Thyroid gland (tissue), 4 donors: ENCODE measurements around the gene GAL3ST1. TPM values are rescaled to one million over a fixed set of nuclear protein-coding genes. Genes with fewer than 3 reads are reported as not detected.

Source experiments
- DNase-seq, 2 donors: peaks; one replicate each; pipeline ENCODE4 v3.0.0-alpha.2; 2019
- H3K27ac ChIP-seq, 3 donors: fragments of 200-600 bp; sonication (generic); 1 replicate in 2 of 3; 2 replicates in 1 of 3; pipeline ENCODE4 v1.5.1; 2016 to 2019; ENCODE audit warnings: mild to moderate bottlenecking in 1 of 3, moderate library complexity in 1 of 3
- H3K27me3 ChIP-seq: fragments of 200-600 bp; sonication (generic); one replicate; pipeline ENCODE4 v1.5.1; 2019
- H3K36me3 ChIP-seq, 2 donors: fragments of 200-600 bp; sonication (generic); one replicate each; pipeline ENCODE4 v1.5.1; 2016 to 2019
- H3K4me1 ChIP-seq, 2 donors: fragments of 200-600 bp; sonication (generic); one replicate each; pipeline ENCODE4 v1.5.1; 2017 to 2019
- H3K4me3 ChIP-seq, 3 donors: fragments of 200-600 bp; sonication (generic); replicated peaks in 1 of 3; 1 replicate in 2 of 3; 2 replicates in 1 of 3; pipeline ENCODE4 v1.5.1; 2016; ENCODE audit warnings: mild to moderate bottlenecking in 1 of 3
- H3K9me3 ChIP-seq: fragments of 200-600 bp; sonication (generic); one replicate; pipeline ENCODE4 v1.5.1; 2017
- CTCF ChIP-seq, 6 experiments: fragments of 200-600 bp in 3 of 6; fragments of 450-650 bp in 3 of 6; sonication (generic) in 3 of 6; IDR thresholded peaks; one replicate each; pipeline ENCODE4 v1.5.1; 2016 to 2019; ENCODE audit warnings: antibody characterized with exemption in 6 of 6, mild to moderate bottlenecking in 2 of 6, inconsistent platforms in 1 of 6, moderate library complexity in 1 of 6
- POLR2A ChIP-seq, 2 donors: fragments of 450-650 bp; IDR thresholded peaks; one replicate each; pipeline ENCODE4 v1.6.1; 2017; ENCODE audit warnings: antibody characterized with exemption in 2 of 2, mild to moderate bottlenecking in 2 of 2, moderate library complexity in 1 of 2
- WGBS, 2 donors: methylation state at CpG; one replicate each; pipeline ENCODE4 v1.1.5; 2017; 5-methylcytosine and 5-hydroxymethylcytosine counted together
- intact Hi-C: fragments of 100-400 bp; cut with DNase I; formaldehyde crosslinking; loops from one replicate; pipeline ENCODE4 v1.15.1; 2023
- total RNA-seq, 4 donors: library from RNA; depleted of rRNA; stranded (reverse); fragments of >200 nt; gene quantifications; one replicate each; pipeline ENCODE4 v1.2.3, GENCODE V29; 2016

The GAL3ST1 gene
- total RNA-seq, 4 donors from 2014 or later = 0.50 to 1.4 (median 0.67) TPM; not detected in 1

DNA sequence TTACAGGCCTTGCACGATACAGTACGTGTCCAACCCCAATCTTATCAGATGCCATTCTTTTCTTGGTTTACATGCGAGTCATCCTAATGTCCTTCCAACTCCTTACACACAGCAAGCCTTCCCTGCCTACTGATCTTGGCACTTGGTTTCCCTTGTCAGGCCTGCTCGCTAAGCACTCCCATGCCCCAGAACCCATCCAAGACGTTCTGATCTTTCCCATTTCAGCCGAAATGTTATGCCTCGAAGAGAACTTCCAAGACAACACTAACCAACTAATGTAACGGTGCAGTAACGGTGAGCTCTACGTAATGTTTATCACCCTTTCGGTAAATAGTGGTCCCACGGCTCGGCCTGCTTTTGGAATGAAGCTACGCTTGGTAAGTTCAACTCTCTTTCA lies 16.7 kb upstream of the GAL3ST1 start:
- Histone ChIP-seq H3K27me3 (no peaks in the 10 kb centered on the region), H3K36me3 (peaks cover 28 to 30% of the 10 kb centered on the region in 2 donors), H3K9me3 (no peaks in the 10 kb centered on the region), H3K4me3 (peak overlapping the region; percentile 53 to 73 (median 73)), H3K4me1 (peaks cover 8 to 10% of the 10 kb centered on the region in 2 donors), H3K27ac (peak overlapping the region in 1 of 3 donors; percentile 81)
- WGBS, 2 donors = 6% methylated on average over 14 of the region's 14 CpGs
- no peak for DNase-seq
- intact Hi-C loops = no loop called here
- TF ChIP-seq CTCF (IDR thresholded peaks at IDR 0.05) (no peak), POLR2A (IDR thresholded peaks at IDR 0.05) (no peak)

DNA sequence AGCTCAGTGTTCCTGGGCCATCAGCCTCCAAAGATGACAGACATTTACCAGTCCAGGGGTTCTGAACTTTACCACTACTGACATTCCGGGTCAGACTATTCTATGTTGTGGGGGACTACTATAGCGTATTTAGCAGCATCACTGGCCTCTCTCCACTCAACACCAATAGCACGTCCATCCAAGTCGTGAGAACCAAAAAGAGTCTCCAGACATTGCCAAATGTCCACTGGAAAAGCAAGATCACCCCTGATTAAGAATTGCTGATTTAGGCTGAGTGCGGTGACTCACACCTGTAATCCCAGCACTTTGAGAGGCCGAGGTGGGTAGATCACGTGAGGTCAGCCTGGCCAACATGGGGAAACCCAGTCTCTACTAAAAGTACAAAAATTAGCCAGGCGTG lies 11.9 kb upstream of the GAL3ST1 start:
- no peak for DNase-seq
- Histone ChIP-seq H3K4me1 (peaks cover 8 to 10% of the 10 kb centered on the region in 2 donors), H3K4me3 (no peak overlapping the region), H3K27ac (no peak overlapping the region), H3K27me3 (no peaks in the 10 kb centered on the region), H3K9me3 (no peaks in the 10 kb centered on the region), H3K36me3 (peaks cover 72 to 77% of the 10 kb centered on the region in 2 donors)
- intact Hi-C loops = no loop called here
- TF ChIP-seq POLR2A (IDR thresholded peaks at IDR 0.05) = no peak
- no peak for TF ChIP-seq CTCF (IDR thresholded peaks at IDR 0.05)
- 96 to 99% methylated on average over 7 to 8 of the region's 8 CpGs for WGBS, 2 donors

DNA sequence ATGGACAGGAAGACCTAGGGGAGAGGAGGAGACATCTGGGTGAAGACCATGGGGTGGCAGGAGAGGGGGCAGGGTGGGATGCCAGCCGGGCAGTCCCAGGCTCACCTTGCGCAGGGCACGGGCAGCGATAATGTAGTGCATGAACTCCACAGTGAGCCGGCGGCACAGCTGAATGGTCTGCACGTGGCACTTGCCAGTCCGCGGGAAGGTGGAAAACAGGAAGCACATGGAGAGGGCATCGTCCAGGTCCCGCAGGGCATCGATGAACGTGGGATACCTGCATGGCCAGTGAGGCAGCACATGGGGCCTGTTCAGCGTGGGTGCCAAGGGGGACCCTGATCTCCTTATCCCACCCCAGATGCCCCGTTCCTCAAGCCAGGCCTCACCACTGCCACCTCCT lies 10.0 kb upstream of the GAL3ST1 start:
- no peak for TF ChIP-seq CTCF (IDR thresholded peaks at IDR 0.05)
- no peak for TF ChIP-seq POLR2A (IDR thresholded peaks at IDR 0.05)
- H3K9me3 ChIP-seq = no peaks in the 10 kb centered on the region
- no peak overlapping the region for H3K27ac ChIP-seq
- no peaks in the 10 kb centered on the region for H3K4me1 ChIP-seq
- 93 to 94% methylated on average over 14 to 15 of the region's 15 CpGs for WGBS, 2 donors
- peaks cover 92 to 97% of the 10 kb centered on the region in 2 donors for H3K36me3 ChIP-seq
- no peaks in the 10 kb centered on the region for H3K27me3 ChIP-seq
- H3K4me3 ChIP-seq = no peak overlapping the region
- DNase-seq = no peak
- intact Hi-C loops = no loop called here

GRCh38 chr22:30582788-30583545 lies 8.5 kb upstream of the GAL3ST1 start:
- TF ChIP-seq POLR2A (IDR thresholded peaks at IDR 0.05) (no peak), CTCF (IDR thresholded peaks at IDR 0.05) (no peak)
- H3K4me3 ChIP-seq = no peak overlapping the region
- H3K9me3 ChIP-seq = no peaks in the 10 kb centered on the region
- no peaks in the 10 kb centered on the region for H3K4me1 ChIP-seq
- intact Hi-C loops = no loop called here
- DNase-seq = no peak
- H3K36me3 ChIP-seq = peaks cover 96 to 98% of the 10 kb centered on the region in 2 donors
- WGBS, 2 donors = 80 to 87% methylated on average over 10 to 13 of the region's 13 CpGs
- H3K27me3 ChIP-seq = no peaks in the 10 kb centered on the region
- no peak overlapping the region for H3K27ac ChIP-seq

DNA sequence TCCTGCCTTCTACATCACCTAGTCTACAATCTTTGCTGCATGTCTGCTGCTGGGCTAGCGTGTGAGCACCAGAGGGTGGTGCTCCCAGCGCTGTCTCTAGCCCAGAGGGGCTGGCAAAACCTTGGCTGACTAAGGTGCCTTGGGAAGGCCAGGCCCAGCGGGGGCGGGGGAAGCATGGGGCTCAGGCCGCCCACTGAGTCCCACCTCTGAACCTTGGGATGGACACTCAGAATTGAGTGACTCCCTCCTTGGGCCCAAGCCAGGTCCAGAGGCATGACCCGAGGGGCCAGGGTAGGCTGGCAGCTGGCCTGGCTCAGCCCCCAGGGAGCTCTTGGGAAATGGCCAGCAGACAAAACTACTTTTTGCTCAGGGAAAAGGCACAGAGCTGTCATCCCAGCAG lies 7.6 kb upstream of the GAL3ST1 start:
- WGBS, 2 donors = 85 to 86% methylated on average over 4 to 6 of the region's 6 CpGs
- peaks cover 96 to 98% of the 10 kb centered on the region in 2 donors for H3K36me3 ChIP-seq
- intact Hi-C loops = no loop called here
- no peaks in the 10 kb centered on the region for H3K27me3 ChIP-seq
- no peak overlapping the region for H3K4me3 ChIP-seq
- no peak overlapping the region for H3K27ac ChIP-seq
- H3K9me3 ChIP-seq = no peaks in the 10 kb centered on the region
- TF ChIP-seq POLR2A (IDR thresholded peaks at IDR 0.05) = no peak
- no peak for TF ChIP-seq CTCF (IDR thresholded peaks at IDR 0.05)
- DNase-seq = no peak
- H3K4me1 ChIP-seq = no peaks in the 10 kb centered on the region
